Measurements from ENCODE around the gene FNIP2. TPM values are rescaled to one million over a fixed set of nuclear protein-coding genes. Genes with fewer than 3 reads are reported as not detected.

Gene FNIP2
- total and polyA plus RNA-seq, 4 donors: 8.8 to 88.7 (median 23.5) TPM

- TF ChIP-seq ZBTB33 (IDR thresholded peaks at IDR 0.05) (no peak), FOXA1 (IDR thresholded peaks at IDR 0.05) (no peak)
- TF ChIP-seq, protein P1, sequence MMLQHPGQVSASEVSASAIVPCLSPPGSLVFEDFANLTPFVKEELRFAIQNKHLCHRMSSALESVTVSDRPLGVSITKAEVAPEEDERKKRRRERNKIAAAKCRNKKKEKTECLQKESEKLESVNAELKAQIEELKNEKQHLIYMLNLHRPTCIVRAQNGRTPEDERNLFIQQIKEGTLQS (IDR thresholded peaks at IDR 0.05): no peak
Observed at GRCh38 chr4:158776106-158776505, 7.3 kb downstream of the FNIP2 start (continued).

- TF ChIP-seq HNF4A (conservative IDR thresholded peaks at IDR 0.05) (peak in 1 of 2 donors; percentile 14), YY1 (IDR thresholded peaks at IDR 0.05) (peak; percentile 85), GABPA (IDR thresholded peaks at IDR 0.05 in 1 of 2, conservative IDR thresholded peaks at IDR 0.05 in 1 of 2) (no peak)
Observed at GRCh38 chr4:158777423-158778155, 8.8 kb downstream of the FNIP2 start.

DNA sequence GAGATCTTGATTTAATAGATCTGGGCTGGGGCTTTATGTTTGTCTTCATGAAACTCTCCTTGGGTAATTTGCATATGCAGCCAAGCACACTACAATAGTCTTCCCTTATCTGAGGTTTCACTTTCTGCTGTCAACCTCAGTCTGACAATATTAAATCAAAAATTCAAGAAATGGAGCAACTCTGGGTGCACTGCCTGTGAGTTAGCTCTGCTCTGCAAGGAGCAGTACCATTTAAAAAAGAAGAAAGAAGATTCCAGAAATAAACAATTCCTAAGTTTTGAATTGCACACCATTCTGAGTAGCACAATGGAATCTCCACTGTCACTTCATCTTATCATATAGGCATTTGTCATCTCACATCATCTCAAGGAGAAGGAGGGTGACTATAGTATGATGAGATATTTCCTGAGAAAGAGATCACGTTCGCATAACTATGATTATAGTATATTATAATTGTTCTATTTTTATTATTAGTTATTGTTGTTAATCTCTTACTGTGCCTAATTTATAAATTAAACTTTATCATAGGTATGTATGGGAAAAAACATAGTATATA lies 9.4 kb downstream of the FNIP2 start:
- Histone ChIP-seq H3K27ac (ENCODE audit: low read depth in 1 of 2, low read length in 2 of 2) (no peak overlapping the region), H3K9me3 (ENCODE audit: control insufficient read depth in 4 of 4, low read length in 3 of 4) (no peaks in the 10 kb centered on the region), H3K9ac (ENCODE audit: low read depth in 1 of 2, low read length in 2 of 2) (no peak overlapping the region), H3K36me3 (ENCODE audit: control insufficient read depth in 4 of 4, insufficient read depth in 3 of 4, low read depth in 1 of 4, low read length in 3 of 4) (no peaks in the 10 kb centered on the region), H3K4me1 (ENCODE audit: control insufficient read depth in 4 of 4, insufficient read depth in 4 of 4, low read length in 3 of 4) (peaks cover 14 to 48% (median 32%) of the 10 kb centered on the region in 4 donors), H3K4me3 (ENCODE audit: low read depth in 1 of 3, low read length in 3 of 3) (no peak overlapping the region), H3K27me3 (ENCODE audit: control insufficient read depth in 4 of 4, insufficient read depth in 4 of 4, low read length in 3 of 4) (no peaks in the 10 kb centered on the region)
- 74% methylated on average over 2 of the region's 2 CpGs for WGBS
- TF ChIP-seq RXRA (IDR thresholded peaks at IDR 0.05): no peak
- TF ChIP-seq EGR1 (IDR thresholded peaks at IDR 0.05; ENCODE audit: low read depth in 2 of 2): no peak
- TF ChIP-seq HNF4A (conservative IDR thresholded peaks at IDR 0.05): no peak
- TF ChIP-seq, protein P1 (IDR thresholded peaks at IDR 0.05): no peak
- TF ChIP-seq, protein P2, sequence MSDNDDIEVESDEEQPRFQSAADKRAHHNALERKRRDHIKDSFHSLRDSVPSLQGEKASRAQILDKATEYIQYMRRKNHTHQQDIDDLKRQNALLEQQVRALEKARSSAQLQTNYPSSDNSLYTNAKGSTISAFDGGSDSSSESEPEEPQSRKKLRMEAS (IDR thresholded peaks at IDR 0.05): no peak
- no peak for DNase-seq (ENCODE audit: low spot score)

More at GRCh38 chr4:158777423-158778155, 8.8 kb downstream of the FNIP2 start:
- Histone ChIP-seq H3K27ac (ENCODE audit: low read depth in 1 of 2, low read length in 2 of 2) (peak overlapping the region in 1 of 2 donors; percentile 26), H3K9me3 (ENCODE audit: control insufficient read depth in 4 of 4, low read length in 3 of 4) (no peaks in the 10 kb centered on the region), H3K9ac (ENCODE audit: low read depth in 1 of 2, low read length in 2 of 2) (no peak overlapping the region), H3K36me3 (ENCODE audit: control insufficient read depth in 4 of 4, insufficient read depth in 3 of 4, low read depth in 1 of 4, low read length in 3 of 4) (no peaks in the 10 kb centered on the region), H3K4me3 (ENCODE audit: low read depth in 1 of 3, low read length in 3 of 3) (no peak overlapping the region), H3K27me3 (ENCODE audit: control insufficient read depth in 4 of 4, insufficient read depth in 4 of 4, low read length in 3 of 4) (no peaks in the 10 kb centered on the region), H3K4me1 (ENCODE audit: control insufficient read depth in 4 of 4, insufficient read depth in 4 of 4, low read length in 3 of 4) (peaks cover 13 to 42% (median 26%) of the 10 kb centered on the region in 4 donors)
- DNase-seq (ENCODE audit: low spot score): no peak
- 53% methylated on average over 6 of the region's 6 CpGs for WGBS

DNA sequence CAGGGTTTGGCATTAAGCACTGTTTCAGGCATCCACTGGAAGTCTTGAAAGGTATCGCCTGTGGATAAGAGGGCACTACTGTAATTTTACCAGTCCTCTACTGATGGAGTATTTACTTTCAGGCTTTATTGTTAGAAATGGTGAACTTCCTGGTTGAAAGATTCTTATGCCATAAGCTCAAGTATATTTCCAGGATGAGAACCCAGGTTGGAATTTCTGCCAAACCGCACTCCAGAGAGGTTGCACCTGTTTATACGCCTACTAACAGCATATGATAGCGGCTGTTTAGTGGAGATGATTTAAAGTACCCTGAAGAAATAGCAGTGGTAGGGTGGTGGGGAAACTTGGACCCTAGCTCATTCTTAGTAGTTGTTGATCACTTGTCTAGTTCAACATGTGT lies 9.9 kb downstream of the FNIP2 start:
- Histone ChIP-seq H3K36me3 (ENCODE audit: control insufficient read depth in 4 of 4, insufficient read depth in 3 of 4, low read depth in 1 of 4, low read length in 3 of 4) (no peaks in the 10 kb centered on the region), H3K27me3 (ENCODE audit: control insufficient read depth in 4 of 4, insufficient read depth in 4 of 4, low read length in 3 of 4) (no peaks in the 10 kb centered on the region), H3K4me3 (ENCODE audit: low read depth in 1 of 3, low read length in 3 of 3) (no peak overlapping the region), H3K4me1 (ENCODE audit: control insufficient read depth in 4 of 4, insufficient read depth in 4 of 4, low read length in 3 of 4) (peaks cover 17 to 49% (median 37%) of the 10 kb centered on the region in 4 donors), H3K27ac (ENCODE audit: low read depth in 1 of 2, low read length in 2 of 2) (no peak overlapping the region), H3K9ac (ENCODE audit: low read depth in 1 of 2, low read length in 2 of 2) (no peak overlapping the region), H3K9me3 (ENCODE audit: control insufficient read depth in 4 of 4, low read length in 3 of 4) (no peaks in the 10 kb centered on the region)
- DNase-seq (ENCODE audit: low spot score): no peak
- 94% methylated on average over 4 of the region's 4 CpGs for WGBS
- no peak for TF ChIP-seq HNF4A (conservative IDR thresholded peaks at IDR 0.05)
- TF ChIP-seq, protein P1 (IDR thresholded peaks at IDR 0.05): no peak
- TF ChIP-seq, protein P3, sequence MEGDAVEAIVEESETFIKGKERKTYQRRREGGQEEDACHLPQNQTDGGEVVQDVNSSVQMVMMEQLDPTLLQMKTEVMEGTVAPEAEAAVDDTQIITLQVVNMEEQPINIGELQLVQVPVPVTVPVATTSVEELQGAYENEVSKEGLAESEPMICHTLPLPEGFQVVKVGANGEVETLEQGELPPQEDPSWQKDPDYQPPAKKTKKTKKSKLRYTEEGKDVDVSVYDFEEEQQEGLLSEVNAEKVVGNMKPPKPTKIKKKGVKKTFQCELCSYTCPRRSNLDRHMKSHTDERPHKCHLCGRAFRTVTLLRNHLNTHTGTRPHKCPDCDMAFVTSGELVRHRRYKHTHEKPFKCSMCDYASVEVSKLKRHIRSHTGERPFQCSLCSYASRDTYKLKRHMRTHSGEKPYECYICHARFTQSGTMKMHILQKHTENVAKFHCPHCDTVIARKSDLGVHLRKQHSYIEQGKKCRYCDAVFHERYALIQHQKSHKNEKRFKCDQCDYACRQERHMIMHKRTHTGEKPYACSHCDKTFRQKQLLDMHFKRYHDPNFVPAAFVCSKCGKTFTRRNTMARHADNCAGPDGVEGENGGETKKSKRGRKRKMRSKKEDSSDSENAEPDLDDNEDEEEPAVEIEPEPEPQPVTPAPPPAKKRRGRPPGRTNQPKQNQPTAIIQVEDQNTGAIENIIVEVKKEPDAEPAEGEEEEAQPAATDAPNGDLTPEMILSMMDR (IDR thresholded peaks at IDR 0.05; ENCODE audit: low read depth, low read length, missing input control): no peak
- no peak for TF ChIP-seq RXRA (IDR thresholded peaks at IDR 0.05)
- TF ChIP-seq RAD21 (IDR thresholded peaks at IDR 0.05): no peak
- TF ChIP-seq FOXA1 (IDR thresholded peaks at IDR 0.05): no peak
- TF ChIP-seq, protein P2 (IDR thresholded peaks at IDR 0.05): no peak
- TF ChIP-seq SP1 (IDR thresholded peaks at IDR 0.05): no peak
- no peak for TF ChIP-seq YY1 (IDR thresholded peaks at IDR 0.05)
- TF ChIP-seq NR2F2 (IDR thresholded peaks at IDR 0.05): no peak
- no peak for TF ChIP-seq GABPA (IDR thresholded peaks at IDR 0.05 in 1 of 2, conservative IDR thresholded peaks at IDR 0.05 in 1 of 2)
- TF ChIP-seq HNF4G (IDR thresholded peaks at IDR 0.05): no peak
- no peak for TF ChIP-seq ZBTB33 (IDR thresholded peaks at IDR 0.05)

Data from liver (tissue), 9 donors.